Jurkat, Clone E6-1 (cell line): ENCODE measurements around the gene STT3A.

ENCODE experiments used
- DNase-seq: peaks from one replicate; pipeline ENCODE4 v3.0.0-alpha.2; 2011; ENCODE audit warnings: low read depth, low spot score
- H3K4me3 ChIP-seq: 2 replicates; pipeline ENCODE4 v1.5.1; 2011; ENCODE audit warnings: mild to moderate bottlenecking, low read length, control low read depth, moderate library complexity

Gene STT3A

DNA sequence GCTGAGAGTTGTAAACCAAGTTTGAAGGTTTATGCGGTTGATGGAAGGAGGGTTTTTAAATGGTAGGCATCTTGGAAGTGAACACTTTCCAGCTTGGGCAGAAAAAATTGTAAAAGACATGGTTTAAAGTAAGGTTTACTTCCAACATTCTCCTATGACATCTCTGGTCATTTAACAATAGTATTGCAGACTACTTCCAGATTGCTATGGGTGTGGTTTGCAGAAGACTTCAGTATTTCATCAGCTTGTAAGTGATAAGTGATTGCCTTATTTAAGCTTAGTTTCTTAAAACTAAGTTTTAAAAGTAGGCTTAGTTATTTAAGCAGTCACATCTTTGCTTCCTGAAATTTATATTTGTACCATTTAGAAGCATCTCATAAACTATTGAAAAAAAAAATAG, 7.2 kb upstream of the STT3A start:
- H3K4me3 ChIP-seq, result no peak overlapping the region
- no peak for DNase-seq

DNA sequence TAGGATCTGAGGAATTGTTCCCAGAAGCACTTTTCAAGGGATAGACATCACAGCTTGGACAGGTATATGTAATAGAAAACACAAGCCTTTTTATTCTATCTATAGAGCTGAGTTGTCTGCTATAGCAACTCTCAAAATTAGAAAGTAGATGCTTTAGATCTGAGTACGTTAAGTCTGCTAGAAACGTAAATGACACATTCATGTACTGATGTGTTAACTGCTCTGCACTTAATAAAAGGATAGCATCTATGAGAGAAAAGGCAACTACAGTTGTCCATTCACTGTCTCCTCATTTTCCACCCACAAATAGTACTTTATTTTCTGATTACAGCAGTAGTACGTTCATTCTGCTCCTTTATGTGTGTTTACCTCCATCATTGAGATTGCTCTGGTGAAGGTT, 6.0 kb upstream of the STT3A start:
- no peak for DNase-seq
- no peak overlapping the region for H3K4me3 ChIP-seq

DNA sequence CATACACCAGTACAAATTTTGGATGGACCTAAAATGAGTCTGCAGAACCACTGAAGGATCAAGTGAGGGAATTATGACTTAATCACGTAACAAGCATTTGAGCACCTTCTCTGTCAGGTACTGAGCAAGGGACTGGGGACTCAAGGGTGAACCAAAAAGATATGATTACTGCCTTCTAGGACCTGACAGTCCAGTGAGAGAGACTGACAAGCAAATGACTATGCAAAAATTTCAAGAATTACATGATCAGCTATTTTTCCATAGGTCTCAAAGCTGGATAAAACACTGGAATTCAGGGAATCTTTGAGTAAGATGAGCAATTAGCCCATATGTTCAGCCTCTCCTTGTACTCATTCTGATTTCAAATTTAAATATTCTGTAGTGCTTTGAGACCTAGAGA, 5.2 kb upstream of the STT3A start:
- no peak for DNase-seq
- no peak overlapping the region for H3K4me3 ChIP-seq

DNA sequence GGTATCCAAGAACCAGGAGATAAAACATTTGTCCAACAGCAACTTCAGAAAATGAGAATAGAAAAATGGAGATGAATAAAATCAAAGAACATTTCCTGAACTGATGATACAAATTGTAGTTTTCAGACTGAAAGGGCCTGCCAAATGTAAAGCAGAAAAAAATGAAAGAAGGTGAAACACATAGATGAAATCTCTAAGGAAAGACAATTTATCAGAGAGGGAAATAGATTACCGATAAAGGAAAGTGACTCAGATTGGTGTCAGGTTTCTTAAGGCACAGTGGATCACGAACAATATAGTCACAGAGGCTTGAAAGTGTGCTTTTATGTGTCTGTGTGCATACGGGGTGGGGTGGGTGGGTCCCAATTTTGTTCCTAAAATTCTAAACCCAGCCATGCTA, 4.1 kb upstream of the STT3A start:
- no peak for DNase-seq
- H3K4me3 ChIP-seq, result no peak overlapping the region

DNA sequence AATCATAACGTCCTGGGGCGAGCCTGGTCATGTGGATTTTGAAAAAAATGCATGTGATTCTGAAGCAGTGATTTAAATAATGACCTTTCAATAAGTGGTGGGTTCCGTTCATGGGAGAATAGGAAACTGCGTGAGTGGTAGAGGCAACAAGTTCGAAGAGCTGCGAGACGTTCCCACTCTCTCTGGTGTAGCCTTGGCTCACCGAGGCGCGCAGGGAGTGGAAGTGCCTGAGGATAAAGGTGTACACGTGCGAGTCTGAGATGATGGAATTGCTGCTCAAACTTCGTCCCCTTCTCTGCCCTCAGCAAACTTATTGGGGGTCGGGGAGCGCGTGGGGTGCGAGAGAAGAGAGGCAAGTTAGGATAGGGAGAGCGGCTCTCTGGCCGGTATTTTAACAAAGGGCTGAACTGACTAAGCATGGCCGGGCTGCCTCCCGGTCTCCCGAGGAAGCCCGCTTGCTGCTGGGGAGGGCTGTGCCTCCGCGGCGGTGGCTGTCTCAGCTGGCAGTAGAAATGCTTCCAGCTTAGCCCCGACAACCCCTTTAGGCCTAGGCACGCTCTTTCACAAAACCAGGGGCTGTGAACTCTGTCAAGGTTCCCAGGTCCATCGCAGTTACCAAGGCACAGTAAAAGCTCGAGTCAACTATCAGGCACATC, 875 bp upstream of the STT3A start:
- H3K4me3 ChIP-seq, result peak overlapping the region; percentile 95
- DNase-seq, result no peak

DNA sequence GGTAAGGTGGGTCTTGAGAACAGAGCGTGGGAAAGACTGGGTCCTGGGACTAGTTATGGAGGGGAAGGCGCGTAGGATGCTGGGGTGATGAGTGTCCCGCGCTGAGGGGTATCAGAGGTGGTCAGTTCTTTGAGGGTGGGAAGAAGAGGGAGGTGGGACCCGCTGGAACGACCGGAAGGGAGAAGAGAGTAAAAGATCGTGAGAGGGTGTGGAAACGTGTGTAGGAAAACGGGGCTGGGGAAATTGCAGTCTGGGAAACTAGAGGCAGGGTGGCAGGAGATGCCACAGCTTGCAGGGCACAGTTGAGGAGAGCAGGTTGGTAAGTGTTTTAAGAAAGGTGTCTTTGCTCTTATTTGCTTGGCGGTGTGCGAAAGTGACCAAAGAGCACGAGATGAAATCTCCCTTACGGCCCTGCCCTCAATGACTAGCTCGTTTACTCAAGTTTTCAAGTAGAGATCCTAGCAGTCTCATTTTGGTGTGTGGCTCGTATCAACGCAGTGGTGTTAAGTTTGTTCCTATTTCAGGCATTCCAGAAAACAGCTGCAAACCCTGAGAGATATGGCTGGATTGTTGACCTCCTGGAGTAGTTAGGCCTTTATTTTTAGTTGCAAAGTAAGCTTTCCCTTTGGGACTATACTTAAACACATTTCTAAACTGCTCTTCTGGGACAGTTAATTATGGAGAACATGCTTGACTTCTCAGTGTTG, 615 bp downstream of the STT3A start:
- no peak for DNase-seq
- H3K4me3 ChIP-seq, result peak overlapping the region; percentile 99

DNA sequence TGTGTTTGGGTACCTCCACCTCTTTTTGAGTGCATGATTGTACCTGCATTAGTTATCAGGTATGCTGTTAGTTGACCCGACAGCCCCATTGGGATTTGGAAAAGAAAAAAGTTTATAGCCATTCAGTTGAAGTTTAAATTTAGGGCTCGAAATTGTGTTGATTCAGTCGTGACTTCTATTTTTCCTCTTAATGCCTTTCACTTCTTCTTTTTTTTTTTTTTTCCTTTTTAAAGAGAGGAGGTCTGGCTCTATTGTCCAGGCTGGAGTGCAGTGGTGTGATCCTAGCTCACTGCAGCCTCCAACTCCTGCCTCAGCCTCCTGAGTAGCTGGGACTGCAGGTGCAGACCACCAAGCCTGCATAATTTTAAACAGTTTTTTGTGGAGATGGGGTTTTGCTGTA, 2.3 kb downstream of the STT3A start:
- no peak for DNase-seq
- H3K4me3 ChIP-seq, result no peak overlapping the region

DNA sequence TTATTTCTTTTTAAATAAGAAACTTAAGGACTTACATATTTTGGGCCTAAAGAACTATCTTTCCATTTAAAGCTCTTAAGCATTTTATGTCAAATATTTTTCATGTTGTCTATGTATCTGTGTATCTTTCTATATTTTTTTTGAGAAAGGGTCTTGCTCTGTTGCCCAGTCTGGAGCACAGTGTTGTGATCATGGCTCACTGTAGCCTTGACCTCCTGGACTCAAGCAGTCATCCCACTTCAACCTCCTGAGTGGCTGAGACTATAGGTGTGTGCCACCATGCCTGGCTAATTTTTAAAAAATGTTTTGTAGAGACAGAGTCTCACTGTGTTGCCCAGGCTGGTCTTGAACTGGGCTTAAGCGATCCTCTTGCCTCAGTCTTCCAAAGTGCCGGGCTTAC, 8.0 kb downstream of the STT3A start:
- DNase-seq, result no peak
- H3K4me3 ChIP-seq, result no peak overlapping the region

DNA sequence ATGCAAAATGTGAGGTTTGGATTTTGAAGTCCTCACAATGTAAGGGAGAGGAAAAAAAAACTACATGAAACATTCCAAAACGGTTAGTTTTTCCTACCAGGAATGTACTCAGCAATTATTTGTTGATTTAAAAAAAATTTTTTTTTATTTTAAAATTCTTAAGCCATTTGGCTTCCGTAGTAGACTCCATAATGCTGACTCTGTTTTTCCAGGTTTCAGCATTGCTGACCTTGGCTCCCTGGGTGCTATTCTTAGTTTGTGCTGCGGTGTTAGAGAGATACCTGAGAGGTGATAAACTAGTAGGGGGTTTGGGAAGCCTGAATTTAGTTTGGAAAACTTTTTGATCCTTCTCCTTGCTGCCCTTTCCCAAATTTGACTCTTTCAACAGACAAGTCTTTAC, 10.6 kb downstream of the STT3A start:
- DNase-seq, result no peak
- H3K4me3 ChIP-seq, result no peak overlapping the region

DNA sequence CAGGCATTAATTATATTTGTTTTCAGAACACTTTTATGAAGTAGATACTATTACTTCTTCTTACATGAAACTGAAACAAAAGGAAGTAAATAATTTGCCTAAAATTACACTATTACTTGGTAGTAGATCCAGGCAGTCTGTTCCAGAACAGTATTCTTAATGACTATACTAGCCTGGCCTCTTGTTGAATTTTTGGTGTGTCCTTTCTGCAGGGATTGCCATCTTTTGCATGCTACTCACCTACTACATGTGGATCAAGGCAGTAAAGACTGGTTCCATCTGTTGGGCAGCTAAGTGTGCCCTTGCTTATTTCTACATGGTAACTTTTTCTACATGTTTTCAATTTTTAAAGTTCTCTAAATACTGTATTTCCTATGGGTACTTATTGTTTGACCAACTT, 12.8 kb downstream of the STT3A start:
- no peak for DNase-seq
- no peak overlapping the region for H3K4me3 ChIP-seq

DNA sequence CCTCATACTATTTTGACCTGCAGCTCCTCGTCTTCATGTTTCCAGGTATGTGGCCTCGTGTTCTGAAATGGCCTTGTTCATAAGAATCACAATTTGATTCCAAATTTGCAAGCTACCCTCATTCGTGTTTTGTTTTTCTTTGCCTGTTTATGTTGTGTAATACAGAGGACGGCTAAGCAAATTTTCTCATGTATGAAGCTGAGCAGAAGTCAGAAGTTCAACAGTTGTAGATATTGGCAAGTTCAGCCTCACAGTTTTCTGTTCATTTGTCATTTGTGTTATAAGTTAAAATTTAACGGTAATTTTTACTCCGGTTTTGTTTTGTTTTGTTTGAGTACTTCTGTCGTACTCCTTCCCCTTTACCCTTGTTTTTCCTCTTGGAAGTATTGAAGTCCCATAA, 16.9 kb downstream of the STT3A start:
- no peak overlapping the region for H3K4me3 ChIP-seq

DNA sequence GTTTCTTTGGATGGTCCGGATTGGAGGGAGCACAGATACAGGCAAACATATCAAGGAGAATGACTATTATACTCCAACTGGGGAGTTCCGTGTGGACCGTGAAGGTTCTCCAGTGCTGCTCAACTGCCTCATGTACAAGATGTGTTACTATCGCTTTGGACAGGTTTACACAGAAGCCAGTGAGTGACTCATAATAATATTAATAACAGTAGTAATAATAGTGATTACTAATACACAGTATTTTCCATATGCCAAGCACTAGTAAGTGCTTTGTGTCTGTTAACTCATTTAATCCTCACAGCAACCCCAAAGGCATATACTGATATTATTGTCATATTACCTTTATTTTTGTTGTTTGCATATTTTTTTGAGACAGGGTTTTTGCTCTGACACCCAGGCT, 25.7 kb downstream of the STT3A start:
- DNase-seq, result no peak
- H3K4me3 ChIP-seq, result no peak overlapping the region

More for the DNA sequence above, 16.9 kb downstream of the STT3A start:
- no peak for DNase-seq

DNA sequence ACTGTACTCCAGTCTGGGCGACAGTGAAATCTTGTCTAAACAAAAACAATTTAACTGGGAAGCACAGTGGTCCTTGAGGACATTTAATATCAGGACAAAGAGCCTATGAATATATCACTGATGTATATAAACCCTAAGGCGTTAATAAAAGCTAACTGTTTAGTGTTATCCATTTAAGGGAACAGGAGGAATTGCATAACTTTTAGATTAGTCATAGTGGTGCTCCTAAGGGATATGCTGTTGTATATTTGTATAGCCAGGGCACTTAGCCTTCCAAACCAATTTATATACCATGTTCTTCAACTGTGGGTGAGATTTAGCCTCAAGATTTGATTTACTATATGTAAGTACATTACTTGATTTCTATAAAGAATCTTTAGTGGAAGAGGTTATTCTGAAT, 29.3 kb downstream of the STT3A start:
- H3K4me3 ChIP-seq, result no peak overlapping the region
- DNase-seq, result no peak

DNA sequence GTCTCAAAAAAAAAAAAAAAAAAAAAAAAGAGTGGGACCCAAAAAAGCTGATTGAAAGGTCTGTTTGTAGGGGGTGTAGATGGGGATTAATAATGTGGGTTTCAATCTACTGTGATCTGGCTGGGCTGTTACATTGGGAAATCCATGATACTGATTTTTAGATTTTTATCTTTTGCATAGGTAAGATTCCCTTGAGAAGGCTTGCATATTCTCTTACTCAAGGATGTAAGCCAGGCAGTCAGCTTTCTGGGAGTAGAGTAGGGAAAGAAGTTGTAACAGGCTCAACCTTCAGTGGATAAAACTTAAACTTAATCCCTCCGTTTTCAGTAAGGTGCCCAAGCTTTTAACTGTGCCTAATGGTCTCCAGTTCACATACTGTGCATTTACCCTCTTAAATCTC, 30.4 kb downstream of the STT3A start:
- no peak for DNase-seq
- H3K4me3 ChIP-seq, result no peak overlapping the region

DNA sequence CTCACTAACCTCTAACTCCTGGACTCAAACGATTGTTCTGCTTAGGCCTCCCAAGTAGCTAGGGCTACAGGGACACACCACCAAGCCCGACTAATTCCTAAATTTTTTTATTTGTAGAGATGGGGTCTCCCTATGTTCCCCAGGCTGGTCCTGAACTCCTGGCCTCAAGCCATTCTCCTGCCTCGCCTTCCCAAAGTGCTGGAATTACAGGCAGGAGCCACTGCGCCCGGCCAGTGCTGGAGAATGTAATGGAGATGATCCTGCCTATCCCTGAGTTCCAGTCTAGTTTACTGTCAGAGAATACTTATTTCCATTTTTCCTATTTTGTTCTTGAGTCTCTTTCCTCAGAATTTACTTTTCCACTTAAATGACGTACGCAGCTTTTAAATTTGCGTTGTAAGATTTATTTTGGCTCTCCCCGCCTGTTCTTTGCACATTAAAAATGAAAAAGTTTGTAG, 32.1 kb downstream of the STT3A start, which contains the start of gene CHEK1:
CHEK1 (plus strand) TSS at position 408 of the 458 bp plus-strand sequence. CDS start 1,606 bp downstream, outside the sequence.
- peak within 1 kb of the TSS; percentile 85 for H3K4me3 ChIP-seq
- DNase-seq, result no peak

DNA sequence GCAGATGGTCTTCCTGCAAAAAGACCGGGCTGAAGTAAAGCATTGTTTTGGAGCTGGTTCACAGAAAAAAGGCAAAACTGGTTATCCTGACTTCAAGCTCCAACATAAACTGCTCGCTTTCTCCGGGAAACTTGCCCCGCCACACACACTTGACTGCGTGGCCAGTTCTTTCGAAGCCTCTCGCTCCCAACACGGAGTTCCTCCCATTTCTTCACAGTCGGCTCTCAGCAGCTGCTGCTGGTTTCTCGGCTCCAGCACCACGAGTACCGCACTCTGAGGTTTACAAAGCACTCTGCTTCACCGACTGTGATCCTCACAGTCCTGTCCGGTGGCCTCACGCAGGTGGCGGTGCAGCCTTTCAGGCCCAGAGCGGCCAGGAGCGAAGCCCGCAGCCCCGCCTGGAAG, 32.6 kb downstream of the STT3A start:
- H3K4me3 ChIP-seq, result peak overlapping the region; percentile 85
- no peak for DNase-seq

DNA sequence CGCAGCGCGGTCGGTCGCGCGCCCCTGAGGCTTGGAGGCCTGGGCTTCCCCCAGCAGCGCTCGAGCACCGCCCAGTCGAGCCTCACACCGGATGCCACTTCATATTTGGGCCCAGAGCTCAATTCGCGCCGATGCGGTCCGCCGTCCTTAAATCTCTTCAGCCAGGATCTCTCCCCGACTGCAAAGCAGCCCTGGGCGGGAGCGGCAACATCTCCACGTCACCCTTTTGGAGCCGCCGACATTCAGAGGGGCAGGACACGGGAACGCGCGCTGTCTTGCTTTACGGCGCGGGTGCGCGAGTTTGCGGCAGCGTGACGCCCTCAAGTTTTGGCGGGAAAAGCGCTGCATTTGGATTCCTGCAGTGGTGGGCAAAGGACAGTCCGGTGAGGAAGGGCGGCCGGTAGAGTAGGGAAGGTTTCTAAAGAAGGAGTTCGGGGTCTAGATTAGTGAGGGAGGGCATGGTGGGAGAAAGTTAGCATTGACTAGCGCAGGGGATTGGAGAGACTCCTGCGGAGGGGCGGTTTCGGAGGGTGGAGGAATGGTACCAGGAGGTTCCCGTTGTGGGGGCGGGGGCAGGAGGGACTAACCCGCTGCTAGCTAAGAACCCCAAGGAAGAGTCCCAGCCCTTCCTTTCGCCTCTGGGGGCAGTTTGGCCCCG, 33.1 kb downstream of the STT3A start:
- DNase-seq, result peak; percentile 88
- H3K4me3 ChIP-seq, result peak overlapping the region; percentile 85

DNA sequence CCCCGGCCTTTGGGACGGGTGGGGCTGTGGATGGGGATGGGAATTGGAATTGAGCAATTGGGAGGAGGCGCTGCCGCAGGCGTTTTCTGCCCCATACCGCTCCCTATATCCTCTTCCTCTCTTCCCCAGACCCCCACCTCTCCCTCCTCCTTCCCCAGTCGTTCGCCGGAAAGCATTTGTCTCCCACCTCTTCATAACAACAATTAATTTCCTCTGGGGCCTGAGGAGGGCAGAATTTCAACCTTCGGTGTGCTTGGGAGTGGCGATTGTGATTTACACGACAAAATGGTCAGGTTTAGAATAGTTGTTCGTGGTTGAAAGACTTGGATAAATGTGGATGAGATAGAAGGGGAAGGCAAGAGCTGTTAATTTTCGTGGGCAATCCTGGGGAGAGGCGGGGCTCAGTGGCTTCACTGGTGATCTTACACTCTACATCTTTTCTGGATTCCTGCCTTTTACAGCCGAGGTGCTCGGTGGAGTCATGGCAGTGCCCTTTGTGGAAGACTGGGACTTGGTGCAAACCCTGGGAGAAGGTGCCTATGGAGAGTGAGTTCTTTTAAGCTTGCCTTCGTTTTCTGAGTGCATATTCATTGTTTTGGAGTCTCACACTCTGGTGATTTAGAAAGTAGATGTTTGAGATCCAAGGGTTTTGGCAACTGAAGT, 33.8 kb downstream of the STT3A start:
- peak overlapping the region; percentile 85 for H3K4me3 ChIP-seq
- DNase-seq, result peak; percentile 31

DNA sequence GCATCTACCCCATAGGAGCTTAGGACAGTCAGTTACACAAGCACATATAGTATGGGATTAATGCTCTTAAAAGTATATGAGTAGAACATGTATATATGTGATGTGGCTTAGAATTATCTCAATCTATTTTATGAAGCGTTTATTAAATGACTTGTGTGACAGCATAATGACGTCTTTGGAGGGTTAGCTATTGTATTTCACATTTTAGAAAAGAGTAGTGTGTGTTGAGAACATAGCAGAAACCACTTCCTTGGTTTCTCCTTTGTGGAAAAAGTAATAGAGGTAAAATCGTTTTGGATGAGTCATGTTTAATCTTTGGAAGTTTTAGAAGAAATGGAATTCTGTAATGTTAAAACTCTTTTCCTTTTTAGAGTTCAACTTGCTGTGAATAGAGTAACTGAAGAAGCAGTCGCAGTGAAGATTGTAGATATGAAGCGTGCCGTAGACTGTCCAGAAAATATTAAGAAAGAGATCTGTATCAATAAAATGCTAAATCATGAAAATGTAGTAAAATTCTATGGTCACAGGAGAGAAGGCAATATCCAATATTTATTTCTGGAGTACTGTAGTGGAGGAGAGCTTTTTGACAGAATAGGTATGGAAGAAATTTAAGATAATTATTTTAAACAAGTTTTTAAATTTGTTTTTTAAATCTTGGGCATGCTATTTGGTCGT, 34.7 kb downstream of the STT3A start:
- peak overlapping the region; percentile 85 for H3K4me3 ChIP-seq
- DNase-seq, result no peak
